GM21737 (cell line): ENCODE results near the gene CDH22.

Source experiments
- ATAC-seq: cut with Tn5 transposase; IDR thresholded peaks from one replicate; pipeline ENCODE4 v1.9.1; 2021; ENCODE audit warnings: mild to moderate bottlenecking, moderate library complexity; ENCODE audit not compliant: unreplicated experiment

The CDH22 gene

DNA sequence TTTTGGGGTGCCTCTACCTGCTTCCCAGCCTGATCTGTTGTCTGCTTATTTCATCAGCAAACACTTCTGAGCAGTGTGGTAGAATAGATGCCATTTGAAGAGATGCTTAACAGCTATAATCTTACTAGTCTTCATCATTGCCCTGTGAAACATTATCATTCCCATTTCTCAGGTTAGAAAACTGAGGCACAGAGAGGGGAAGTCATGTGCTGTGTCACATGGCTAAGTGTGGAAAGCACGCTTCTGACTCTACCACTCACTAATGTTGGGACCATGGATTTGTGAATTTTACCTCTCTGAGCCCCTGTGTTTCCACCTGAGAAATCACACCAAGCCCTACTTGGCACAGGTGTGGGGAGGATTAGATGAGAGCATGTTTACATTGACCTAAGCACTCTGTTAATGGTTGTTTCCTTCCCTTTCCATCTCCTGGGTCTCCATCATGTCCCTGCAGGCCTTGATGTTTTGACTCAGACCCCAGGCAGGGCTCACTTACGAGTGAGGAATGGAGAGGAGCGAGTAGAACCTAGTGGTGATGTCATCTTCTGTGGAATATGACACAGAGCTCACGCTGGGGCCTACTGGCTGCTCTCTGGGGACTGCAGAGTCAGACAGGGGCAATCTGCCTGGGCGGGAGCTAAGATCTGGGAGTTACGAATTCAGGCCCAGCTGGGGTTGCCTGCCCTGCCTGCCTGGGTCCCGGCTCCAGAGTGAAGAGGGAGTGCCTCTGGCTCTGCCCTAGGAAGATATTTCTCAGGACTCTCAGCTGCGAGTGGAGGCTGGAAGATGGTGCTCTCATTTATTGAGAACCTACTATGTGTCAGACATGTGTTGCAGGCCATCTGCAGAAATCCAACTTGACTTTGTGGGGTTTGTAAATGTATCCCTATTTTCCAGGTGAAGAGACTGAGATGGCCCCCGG, 64.3 kb downstream of the CDH22 start:
- ATAC-seq, result no peak

DNA sequence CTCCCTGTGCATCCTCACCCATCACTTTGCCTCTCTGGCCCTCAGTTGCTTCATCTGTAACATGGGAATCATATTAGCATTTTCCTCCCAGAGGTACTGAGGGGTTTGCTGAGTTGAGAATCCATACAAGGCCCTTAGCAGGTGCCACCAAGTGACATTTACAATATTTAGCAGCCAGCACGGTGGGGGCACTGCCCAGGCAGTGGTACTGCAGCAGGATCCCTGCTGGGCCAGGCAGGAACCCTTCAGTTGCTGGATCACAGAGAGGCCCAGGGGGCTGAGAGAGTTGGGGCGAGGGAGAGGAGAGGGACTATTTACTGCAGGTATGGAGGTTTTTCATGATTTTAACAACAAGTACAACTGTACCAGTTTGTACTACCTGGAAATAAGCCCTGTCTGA, 65.9 kb downstream of the CDH22 start:
- ATAC-seq, result no peak

- ATAC-seq, result no peak
Measured at GRCh38 chr20:46240881-46241280, 67.4 kb downstream of the CDH22 start.

GRCh38 chr20:46240065-46240464, 68.2 kb downstream of the CDH22 start:
- ATAC-seq, result no peak

GRCh38 chr20:46237736-46238135, 70.6 kb downstream of the CDH22 start:
- ATAC-seq, result no peak

DNA sequence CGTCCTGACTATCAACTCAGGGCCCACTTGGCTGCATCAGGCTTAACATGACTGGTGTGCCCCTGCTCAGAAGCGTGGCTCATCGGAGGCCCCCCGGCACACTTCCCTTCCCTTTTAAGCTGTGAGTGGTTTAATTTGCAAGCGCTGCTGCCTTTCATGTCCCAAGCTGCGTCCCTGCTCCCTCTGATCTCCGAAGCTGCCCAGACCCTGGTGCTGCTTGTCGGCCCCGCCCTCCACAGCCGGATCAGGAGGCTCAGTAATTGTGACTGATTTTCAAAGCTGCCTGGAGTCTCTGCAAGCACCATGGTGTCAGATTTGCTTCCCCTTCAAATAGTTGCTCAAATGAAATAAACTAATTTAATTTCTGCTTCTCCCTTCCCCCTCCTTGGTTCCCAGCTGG, 71.1 kb downstream of the CDH22 start:
- no peak for ATAC-seq

- ATAC-seq, result no peak
Measured at GRCh38 chr20:46235077-46235476, 73.2 kb downstream of the CDH22 start.

DNA sequence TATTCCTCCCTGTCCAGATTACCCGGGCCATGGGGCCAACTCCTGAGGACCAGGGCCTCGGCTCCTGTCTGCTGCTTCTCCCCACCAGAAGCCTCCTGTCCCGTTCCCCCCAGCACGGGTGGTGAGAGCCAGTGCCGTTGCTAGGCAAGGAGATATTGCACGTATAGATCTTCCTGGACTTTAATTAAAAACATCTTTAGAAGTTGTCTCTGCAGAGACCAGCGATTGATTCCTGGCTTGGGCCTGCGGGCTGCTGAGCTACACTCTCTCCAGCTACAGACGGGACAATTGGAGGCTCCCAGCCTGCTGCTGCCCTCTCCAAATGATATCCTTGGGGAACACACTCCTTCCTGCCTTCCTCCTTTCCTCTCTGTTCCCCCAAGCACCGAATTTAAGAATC, 74.6 kb downstream of the CDH22 start:
- ATAC-seq, result no peak

GRCh38 chr20:46232539-46232938, 75.8 kb downstream of the CDH22 start:
- no peak for ATAC-seq

- ATAC-seq, result no peak
Measured at GRCh38 chr20:46230801-46231282, 77.5 kb downstream of the CDH22 start.

- no peak for ATAC-seq
Measured at GRCh38 chr20:46230106-46230491, 78.2 kb downstream of the CDH22 start.

DNA sequence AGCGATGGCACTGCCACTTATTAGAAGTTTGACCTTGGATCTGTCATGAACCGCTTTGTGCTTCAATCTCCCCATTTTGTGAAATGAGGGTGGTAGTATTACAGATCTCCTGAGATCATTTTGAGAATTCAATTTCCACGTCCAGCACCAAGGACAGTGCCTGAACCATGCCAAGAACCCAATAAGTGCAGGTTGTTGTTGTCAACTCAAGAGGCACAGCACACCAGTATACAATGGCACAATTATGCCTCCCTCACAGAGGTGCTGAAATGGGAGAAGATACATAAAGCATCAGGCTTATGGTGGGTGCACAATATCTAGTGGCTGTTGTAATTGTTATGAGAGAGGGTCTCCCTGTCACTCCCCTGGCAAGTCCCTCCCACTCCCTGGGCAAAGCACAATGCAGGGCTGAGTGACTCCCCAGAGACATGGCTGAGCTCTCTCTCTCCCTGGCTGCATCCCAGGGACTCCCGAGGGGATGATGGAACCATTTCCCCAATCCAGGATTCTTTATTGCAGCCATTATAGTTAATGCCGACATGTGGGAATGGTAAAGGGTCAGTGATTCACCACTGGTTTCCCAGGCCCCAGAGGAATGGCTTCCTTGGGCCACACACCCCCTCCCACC, 78.7 kb downstream of the CDH22 start:
- no peak for ATAC-seq

DNA sequence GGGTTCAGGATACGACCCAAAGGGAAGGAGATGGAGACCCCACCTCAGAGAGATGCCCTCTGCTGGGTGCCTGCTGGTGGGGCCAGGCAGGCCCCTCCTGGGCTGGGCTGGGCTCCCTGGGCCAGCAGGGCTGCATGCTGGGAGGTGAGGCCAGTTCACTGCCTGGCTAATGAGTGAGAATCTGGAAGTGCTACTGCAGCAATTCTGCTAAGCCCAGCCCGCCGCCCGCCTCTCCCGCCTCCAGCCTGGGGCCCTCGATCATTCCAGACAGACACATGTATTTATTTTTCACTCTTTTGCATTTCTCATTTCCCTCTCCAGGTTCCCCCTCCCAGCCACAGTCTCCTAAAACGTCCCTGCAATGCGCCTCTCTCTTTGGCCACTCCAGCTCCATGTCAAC, 79.6 kb downstream of the CDH22 start:
- ATAC-seq, result no peak

- no peak for ATAC-seq
Measured at GRCh38 chr20:46227272-46227767, 81.0 kb downstream of the CDH22 start.

DNA sequence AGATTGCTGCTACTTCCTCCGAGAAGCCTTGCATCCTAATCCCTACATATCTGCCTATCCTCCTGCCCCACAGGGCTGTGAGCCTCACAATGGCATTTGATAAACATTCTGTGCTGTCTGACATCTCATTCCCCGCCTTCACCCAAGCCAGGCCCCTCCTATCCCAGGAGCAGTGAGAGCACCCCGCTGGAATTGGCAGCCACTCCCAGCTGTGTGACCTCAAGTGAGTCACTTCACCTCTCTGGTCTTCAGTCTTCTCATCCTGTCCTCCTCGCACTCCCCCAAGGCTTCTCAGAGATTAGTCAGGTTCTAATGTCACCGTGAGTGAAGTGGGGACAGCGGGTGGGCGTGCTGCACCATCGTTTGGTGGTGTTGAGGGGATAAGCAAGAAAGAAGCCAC, 81.7 kb downstream of the CDH22 start:
- no peak for ATAC-seq

GRCh38 chr20:46222521-46223007, 85.7 kb downstream of the CDH22 start:
- ATAC-seq, result no peak

- no peak for ATAC-seq
Measured at GRCh38 chr20:46221256-46221833, 87.0 kb downstream of the CDH22 start.

DNA sequence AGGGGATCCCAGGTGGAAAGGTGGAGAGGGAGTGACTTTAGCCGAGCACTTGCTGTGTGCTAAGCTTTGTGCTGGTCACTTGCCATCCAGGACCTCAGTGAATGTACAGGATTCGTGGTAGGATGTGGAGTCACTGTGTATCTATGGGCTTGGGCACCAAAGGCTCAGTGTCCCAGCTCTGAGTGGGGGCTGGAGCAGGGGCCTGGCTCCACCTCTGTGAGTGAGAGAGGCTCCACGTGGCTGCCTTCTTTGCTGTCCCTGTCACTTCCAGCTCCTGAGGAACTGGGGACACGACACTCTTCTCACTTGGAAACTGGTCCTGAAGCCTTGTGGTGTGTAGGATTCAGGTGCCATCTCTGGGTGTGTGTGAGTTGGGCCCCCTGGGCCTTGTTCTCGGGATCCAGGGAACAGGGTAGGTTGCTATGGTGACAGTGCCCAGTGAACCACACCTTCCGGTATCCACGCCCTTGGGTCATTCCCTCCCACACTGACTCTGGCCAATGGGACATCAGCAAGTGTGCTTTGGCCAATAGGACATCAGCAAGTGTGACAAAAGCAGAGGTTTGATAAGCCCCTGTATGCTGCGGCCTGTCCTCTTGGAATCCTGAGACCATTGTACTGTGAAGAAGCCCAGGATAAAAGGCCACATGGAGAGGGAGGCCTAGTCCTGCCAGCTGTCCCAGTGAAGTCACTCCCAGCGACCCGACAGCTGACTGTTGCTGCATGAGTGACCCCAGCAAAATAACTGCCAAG, 87.7 kb downstream of the CDH22 start:
- no peak for ATAC-seq

DNA sequence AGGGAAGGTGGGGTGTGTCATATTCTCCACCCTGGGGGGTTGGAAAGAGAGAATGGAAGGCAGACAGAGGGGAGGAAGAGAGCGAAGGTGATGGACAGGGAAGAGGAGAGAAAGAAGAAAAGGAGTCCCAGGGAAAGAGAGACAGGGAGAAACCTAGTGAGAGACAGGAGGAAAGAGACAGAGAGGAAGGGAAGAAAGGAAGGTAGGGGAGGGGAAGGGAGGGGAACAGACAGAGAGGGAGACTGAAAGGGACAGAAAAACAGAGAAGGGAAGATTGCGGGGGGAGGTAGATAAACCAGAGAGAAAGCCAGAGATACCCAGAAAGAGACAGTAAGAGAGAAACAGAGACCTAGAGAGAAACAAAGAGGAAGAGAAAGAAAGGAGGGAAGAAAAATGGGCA, 88.4 kb downstream of the CDH22 start:
- no peak for ATAC-seq

DNA sequence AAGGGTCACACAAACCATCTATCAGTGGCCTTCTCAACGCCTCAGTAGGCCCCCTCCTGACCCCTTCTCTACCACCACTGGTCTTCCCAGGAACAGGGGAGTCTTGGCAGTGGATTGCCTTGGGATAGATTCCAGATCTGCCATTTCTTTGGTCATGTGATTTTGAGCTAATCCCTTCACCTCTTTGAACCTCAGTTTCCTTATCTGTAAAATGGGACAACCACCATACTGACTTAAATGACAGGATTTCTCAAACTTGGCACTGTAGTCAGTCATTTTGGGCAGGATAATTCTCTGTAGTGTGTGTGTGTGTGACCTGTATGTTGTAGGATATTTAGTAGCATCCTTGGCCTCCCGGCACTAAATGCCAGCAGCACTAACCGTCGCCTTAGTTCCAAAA, 89.1 kb downstream of the CDH22 start:
- no peak for ATAC-seq

DNA sequence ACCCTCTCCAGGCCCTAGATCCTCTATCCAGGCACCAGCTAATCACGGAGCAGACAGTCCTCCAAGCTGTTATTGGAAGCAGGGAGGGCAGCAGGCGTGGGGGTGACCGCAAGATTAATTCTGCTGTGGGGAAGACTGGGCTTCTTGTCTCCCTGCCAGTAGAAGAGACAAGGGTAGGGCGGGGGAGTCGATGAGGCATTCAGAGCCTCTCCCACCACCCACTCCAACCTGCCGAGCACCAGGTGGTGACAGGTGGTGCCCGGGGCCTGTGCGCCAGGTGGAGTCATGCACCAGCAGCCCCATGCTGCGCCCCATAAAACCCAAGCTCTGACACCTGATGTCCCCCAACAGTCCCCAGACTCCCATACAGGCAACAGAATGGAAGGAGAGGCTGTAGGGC, 89.6 kb downstream of the CDH22 start:
- ATAC-seq, result no peak
